ENCODE measurements around the gene COL27A1.

- TF ChIP-seq CTCF (IDR thresholded peaks at IDR 0.05) (no peak), EZH2 (IDR thresholded peaks at IDR 0.05; ENCODE audit: borderline replicate concordance, insufficient read depth, low read depth, low read length, poor library complexity, severe bottlenecking) (no peak)
Measured at GRCh38 chr9:114221706-114222465, 66.5 kb downstream of the COL27A1 start.
